GM19099 (cell line): ENCODE data around the gene AMPD2.

Source experiments
- POLR2A ChIP-seq: IDR thresholded peaks from 3 replicates; pipeline ENCODE4 v1.6.1; 2011; ENCODE audit warnings: low read depth; ENCODE audit not compliant: insufficient read length; ENCODE audit errors: extremely low read depth

Gene AMPD2

DNA sequence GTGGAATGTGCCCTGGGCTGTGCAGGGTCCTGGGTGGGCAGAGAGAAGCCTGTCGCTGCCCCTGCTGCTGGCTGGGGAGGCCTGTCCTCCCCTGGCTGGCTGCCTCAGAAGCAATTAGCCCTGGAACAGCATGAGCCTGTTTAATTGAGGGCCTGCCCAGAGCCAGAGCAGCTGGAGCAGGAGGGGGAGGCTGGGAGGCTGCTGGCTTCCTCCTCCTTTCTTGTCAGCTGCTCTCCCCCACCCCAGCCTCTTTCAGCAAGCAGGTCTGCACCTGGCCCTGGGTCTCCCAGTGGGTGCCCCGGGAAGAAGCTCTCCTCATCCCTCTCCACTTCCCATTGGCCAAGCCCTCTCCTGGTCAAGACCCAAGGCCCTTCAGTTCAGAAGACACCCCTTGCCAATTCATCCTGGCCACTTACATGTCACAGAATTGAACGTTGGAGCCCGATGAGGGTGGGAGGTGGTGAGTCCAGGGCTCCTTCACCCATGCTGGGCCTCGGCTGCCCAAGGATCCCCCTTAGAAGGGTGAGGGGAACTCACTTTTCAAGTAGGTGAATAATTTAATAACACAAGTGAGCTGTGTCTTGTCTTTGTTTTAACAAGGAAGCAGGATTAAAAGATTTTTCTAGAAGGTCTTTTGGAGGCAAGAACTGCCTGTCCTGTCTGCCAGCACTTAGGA is 13.2 kb downstream of the AMPD2 start:
- TF ChIP-seq POLR2A: no peak

DNA sequence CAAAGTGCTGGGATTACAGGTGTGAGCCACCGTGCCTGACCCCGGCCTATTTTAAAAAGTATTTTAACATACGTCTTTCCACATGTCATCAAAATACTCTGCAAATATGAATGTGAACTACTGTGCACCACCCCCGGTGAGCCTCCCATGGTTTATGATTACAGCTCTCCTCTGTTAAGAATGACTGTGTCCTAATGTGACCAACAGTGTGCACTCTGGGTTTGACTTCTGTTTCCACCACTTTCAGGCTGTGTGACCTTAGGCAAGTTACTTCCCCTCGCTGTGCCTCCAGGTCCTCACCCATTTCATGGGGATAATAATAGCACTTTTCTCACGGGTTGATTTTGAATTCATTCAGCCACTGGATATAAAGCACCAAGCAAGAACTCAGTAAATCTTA is 14.7 kb downstream of the AMPD2 start:
- TF ChIP-seq POLR2A: no peak

DNA sequence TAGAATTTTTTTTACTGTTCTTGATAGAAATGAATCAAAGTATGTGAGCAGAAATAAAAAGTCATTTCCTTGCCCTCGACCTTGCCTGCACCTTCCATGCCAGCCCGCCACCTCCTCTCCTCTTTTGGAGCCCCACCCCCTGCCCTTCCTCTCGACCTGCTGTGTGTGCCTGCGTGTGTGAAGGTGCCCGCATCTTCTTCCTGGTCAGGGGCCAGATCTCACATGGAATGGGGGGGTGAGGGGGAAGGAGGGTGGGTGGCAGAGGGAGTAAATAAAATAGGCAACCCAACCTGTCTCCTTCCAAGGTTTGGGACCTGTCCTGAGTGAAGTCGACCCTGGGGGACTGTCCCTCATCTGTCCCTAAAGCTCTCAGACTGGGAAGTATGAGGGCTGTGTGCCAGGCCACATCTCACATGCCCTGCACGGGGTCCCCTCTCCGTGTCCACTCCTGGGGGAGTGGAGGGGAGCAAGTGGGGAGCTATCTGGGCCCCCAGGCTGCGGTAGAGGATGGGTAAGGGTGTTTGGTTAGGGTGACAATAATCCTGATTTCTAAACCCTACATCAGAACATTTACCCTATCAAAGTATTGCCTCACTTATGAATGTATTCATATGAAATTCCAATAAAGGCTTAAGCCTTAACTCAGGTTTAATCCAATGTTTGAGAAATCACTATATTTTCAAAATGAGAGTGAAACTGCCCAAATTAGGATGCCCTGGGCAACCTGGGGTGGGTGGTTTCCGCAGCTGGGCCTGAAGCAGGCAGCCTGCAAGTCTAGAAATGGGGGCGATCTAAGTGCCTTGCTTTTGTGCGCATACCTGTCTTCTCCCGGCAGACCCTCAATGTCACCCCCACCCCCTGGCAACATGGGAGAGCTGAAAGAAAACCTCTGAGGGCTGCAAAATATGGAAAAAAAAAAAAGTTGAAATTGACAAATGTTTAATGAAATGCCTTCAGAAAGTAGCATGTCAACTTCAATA is 15.4 kb downstream of the AMPD2 start:
- no peak for TF ChIP-seq POLR2A

DNA sequence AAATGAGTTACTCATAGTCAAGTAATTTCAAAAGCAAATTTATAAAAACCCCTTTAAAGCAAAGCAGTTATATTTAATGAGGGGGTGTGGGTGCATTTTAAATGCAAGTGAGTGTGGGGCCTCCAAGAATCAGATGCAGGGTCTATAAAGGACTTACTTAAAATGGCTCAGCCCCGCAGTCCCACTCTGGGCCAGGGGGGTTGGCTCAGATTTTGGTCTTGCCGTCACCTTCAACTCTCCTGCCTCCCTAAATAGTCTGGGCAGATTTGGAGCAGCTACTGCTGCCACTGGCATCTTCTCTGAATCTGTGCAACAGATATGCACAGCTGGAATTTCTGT is 16.2 kb downstream of the AMPD2 start:
- no peak for TF ChIP-seq POLR2A

GRCh38 chr1:109636201-109636952 is 16.7 kb downstream of the AMPD2 start:
- TF ChIP-seq POLR2A: no peak

- TF ChIP-seq POLR2A: no peak
Observed at GRCh38 chr1:109637446-109637845, 17.8 kb downstream of the AMPD2 start.

DNA sequence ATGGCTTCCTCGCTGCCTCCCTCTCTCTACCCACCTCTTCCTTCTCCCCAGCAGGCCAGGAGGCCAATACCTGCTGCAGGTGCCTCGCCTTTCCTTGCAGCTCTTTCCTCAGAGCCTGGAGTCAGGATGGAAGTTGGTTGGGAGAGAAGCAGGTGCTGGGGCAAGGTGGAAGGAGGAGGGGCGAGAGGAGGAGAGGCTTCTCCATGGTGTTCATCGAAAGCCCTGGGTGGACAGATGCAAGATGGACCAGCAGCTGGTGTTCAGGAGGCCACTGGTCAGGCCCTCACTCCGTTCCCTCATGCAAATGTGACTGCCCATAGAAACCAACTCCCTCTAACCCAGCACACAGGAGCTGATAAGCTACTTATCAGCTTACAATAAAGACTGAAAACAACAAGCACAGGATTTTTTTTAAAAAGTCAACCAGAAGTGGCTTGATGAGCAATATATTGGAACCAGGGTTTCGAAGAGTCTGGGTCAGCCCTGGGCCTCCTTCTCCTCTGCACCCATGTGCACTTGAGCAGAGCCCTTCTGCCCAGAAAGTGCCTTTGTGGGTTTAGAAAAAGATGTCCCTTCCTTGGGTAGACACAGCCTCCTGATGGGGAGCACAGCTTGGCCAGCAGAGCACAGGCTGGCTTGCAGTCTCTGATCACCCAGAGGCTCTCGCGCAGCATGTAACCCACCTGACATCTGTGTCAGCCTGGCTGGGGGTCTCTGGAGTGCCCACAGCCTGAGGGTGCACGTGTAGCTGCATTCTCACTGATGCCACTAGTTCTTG is 19.6 kb downstream of the AMPD2 start:
- no peak for TF ChIP-seq POLR2A

GRCh38 chr1:109639841-109640184 is 20.2 kb downstream of the AMPD2 start:
- no peak for TF ChIP-seq POLR2A

DNA sequence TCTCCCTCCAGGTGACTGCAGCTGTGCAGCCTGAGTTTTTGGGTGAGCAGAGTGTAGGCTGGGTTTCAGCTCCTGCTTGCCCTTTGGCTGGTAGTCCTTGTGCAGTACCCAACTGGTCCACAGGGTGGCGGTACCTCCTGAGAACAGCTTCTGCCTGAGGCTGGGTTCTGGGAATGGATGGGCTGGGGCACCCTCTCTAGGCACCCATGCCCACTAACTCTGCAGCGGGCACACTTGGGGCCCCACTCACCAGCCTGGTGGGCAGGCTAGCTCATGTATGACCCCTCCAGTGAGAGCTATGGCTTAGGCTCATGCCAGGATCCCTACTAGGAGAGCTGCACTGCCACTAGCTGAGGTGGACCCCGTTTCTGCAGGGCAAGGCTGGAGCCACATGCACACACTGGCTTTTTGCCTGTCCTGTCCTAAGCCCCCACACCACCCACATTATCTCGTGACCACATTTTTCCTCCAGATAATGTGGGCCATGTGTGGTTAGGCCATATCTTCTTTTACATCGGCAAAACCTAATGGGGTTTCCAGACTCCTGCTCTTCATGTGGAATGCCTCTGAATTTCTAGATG is 20.7 kb downstream of the AMPD2 start:
- TF ChIP-seq POLR2A: no peak

- no peak for TF ChIP-seq POLR2A
Observed at GRCh38 chr1:109641078-109641740, 21.6 kb downstream of the AMPD2 start.

DNA sequence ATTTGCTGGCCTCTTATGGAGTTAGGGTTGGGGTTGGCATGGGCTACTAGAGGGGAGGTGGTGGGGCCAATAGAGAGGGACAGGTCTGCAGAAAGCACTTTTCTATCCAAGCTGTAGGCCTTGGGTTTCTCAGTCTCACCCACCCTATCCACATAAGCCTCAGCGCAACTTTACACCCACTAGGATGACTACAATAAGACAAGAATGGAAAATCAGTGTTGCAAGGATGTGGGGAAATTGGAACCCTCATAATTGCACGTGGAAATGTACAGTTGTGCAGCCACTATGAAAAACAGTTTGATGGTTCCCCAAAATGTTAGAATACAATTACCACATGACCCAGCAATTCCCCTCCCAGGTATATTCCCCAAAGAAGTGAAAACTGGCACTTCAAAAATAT is 22.2 kb downstream of the AMPD2 start:
- no peak for TF ChIP-seq POLR2A

- no peak for TF ChIP-seq POLR2A
Observed at GRCh38 chr1:109642626-109643025, 23.0 kb downstream of the AMPD2 start.

DNA sequence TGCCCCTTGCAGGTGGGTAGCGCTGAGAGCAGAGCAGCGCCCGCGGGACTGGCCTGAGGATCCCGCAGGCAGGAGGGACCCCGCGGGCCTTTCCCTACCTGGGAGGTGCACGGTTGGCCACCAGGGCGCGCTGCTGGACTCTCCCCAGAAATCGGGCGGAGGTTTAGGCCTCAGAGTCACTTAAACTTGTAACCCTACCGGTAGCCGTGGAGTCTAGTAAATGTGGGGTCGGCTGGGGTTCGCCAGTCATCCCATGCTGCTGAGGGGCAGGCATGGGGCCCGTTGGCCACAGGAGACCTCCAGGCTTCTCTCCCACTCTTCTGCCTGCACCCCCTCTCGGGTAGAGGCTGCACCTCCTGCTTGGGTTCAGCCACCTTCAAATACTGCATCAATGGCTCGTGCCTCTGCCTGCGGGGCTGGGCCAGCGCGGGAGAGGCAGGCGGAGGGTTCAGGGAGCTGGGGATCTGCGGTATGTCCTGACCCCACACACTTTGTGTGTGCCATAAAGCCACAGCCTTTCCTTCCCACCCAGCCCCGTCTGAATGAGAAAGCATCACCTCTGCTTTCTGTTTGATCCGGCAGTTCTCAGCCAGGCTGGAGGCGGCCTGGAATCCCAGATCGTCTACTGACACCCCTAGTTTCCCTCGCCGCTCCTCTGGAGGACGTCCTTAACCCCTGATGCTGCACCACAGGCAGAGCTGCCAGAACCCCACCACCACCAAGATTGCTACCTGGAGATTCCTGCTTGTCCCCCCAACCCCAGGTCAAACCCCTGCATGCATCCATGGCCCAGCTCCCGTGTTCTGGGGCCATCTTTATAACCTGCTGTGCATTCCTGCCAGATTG is 24.0 kb downstream of the AMPD2 start:
- TF ChIP-seq POLR2A: no peak
